IPS-18c (cell line): ENCODE results near the gene LGR5.

ENCODE experiments used
- H3K4me3 ChIP-seq: 2 replicates; pipeline ENCODE4 v1.7.0; 2013; ENCODE audit warnings: low read depth, mild to moderate bottlenecking, low read length, moderate library complexity; ENCODE audit not compliant: insufficient read depth
- H3K9me3 ChIP-seq: one replicate; pipeline ENCODE4 v1.6.1; 2013; ENCODE audit warnings: mild to moderate bottlenecking, low read length, moderate library complexity; ENCODE audit not compliant: control insufficient read depth, insufficient read depth

Gene LGR5

GRCh38 chr12:71503579-71504391, 64.2 kb downstream of the LGR5 start:
- Histone ChIP-seq H3K9me3 (no peaks in the 10 kb centered on the region), H3K4me3 (no peak overlapping the region)

GRCh38 chr12:71504476-71504875, 64.9 kb downstream of the LGR5 start:
- Histone ChIP-seq H3K9me3 (no peaks in the 10 kb centered on the region), H3K4me3 (no peak overlapping the region)

- no peak overlapping the region for H3K4me3 ChIP-seq
Observed at GRCh38 chr12:71509705-71510104, 70.1 kb downstream of the LGR5 start.

GRCh38 chr12:71517145-71517846, 77.7 kb downstream of the LGR5 start:
- Histone ChIP-seq H3K4me3 (no peak overlapping the region), H3K9me3 (no peaks in the 10 kb centered on the region)

More at GRCh38 chr12:71509705-71510104, 70.1 kb downstream of the LGR5 start:
- no peaks in the 10 kb centered on the region for H3K9me3 ChIP-seq

- Histone ChIP-seq H3K9me3 (no peaks in the 10 kb centered on the region), H3K4me3 (no peak overlapping the region)
Observed at GRCh38 chr12:71521125-71521524, 81.5 kb downstream of the LGR5 start.

- Histone ChIP-seq H3K4me3 (no peak overlapping the region), H3K9me3 (no peaks in the 10 kb centered on the region)
Observed at GRCh38 chr12:71524626-71525025, 85.0 kb downstream of the LGR5 start.

GRCh38 chr12:71533703-71534102, 94.1 kb downstream of the LGR5 start:
- H3K9me3 ChIP-seq: peaks cover 3% of the 10 kb centered on the region
- H3K4me3 ChIP-seq: no peak overlapping the region

GRCh38 chr12:71536279-71536938, 96.8 kb downstream of the LGR5 start:
- no peak overlapping the region for H3K4me3 ChIP-seq

GRCh38 chr12:71536939-71537622, 97.5 kb downstream of the LGR5 start:
- H3K9me3 ChIP-seq: peaks cover 3% of the 10 kb centered on the region
- no peak overlapping the region for H3K4me3 ChIP-seq

More at GRCh38 chr12:71536279-71536938, 96.8 kb downstream of the LGR5 start:
- peaks cover 3% of the 10 kb centered on the region for H3K9me3 ChIP-seq

GRCh38 chr12:71538807-71539206, 99.2 kb downstream of the LGR5 start:
- no peak overlapping the region for H3K4me3 ChIP-seq

GRCh38 chr12:71541583-71541982, 102.0 kb downstream of the LGR5 start:
- Histone ChIP-seq H3K9me3 (peaks cover 3% of the 10 kb centered on the region), H3K4me3 (no peak overlapping the region)

More at GRCh38 chr12:71538807-71539206, 99.2 kb downstream of the LGR5 start:
- H3K9me3 ChIP-seq: peaks cover 3% of the 10 kb centered on the region

GRCh38 chr12:71546322-71546861, 106.8 kb downstream of the LGR5 start:
- Histone ChIP-seq H3K9me3 (no peaks in the 10 kb centered on the region), H3K4me3 (no peak overlapping the region)

- Histone ChIP-seq H3K4me3 (no peak overlapping the region), H3K9me3 (no peaks in the 10 kb centered on the region)
Observed at GRCh38 chr12:71548893-71549292, 109.3 kb downstream of the LGR5 start.

GRCh38 chr12:71551529-71551928, 111.9 kb downstream of the LGR5 start:
- Histone ChIP-seq H3K4me3 (no peak overlapping the region), H3K9me3 (no peaks in the 10 kb centered on the region)

GRCh38 chr12:71552728-71553501, 113.3 kb downstream of the LGR5 start:
- Histone ChIP-seq H3K4me3 (no peak overlapping the region), H3K9me3 (no peaks in the 10 kb centered on the region)

- Histone ChIP-seq H3K9me3 (no peaks in the 10 kb centered on the region), H3K4me3 (no peak overlapping the region)
Observed at GRCh38 chr12:71555191-71555590, 115.6 kb downstream of the LGR5 start.
